ENCODE data around the gene MRPS27.

The MRPS27 gene

GRCh38 chr5:72242796-72243475, 77.1 kb downstream of the MRPS27 start:
- H3K4me3 ChIP-seq (ENCODE audit: control insufficient read depth, low read depth, low read length) = no peak overlapping the region
- DNase-seq (ENCODE audit: low read depth) = no peak
- TF ChIP-seq CTCF (conservative IDR thresholded peaks at IDR 0.05; ENCODE audit: control insufficient read depth, insufficient read depth, low read depth, low read length) = no peak

- no peak for DNase-seq (ENCODE audit: low read depth)
- no peak for TF ChIP-seq CTCF (conservative IDR thresholded peaks at IDR 0.05; ENCODE audit: control insufficient read depth, insufficient read depth, low read depth, low read length)
- H3K4me3 ChIP-seq (ENCODE audit: control insufficient read depth, low read depth, low read length) = no peak overlapping the region
These were observed 78.6 kb downstream of the MRPS27 start for GRCh38 chr5:72241346-72242003.

- TF ChIP-seq CTCF (conservative IDR thresholded peaks at IDR 0.05; ENCODE audit: control insufficient read depth, insufficient read depth, low read depth, low read length) = no peak
- H3K4me3 ChIP-seq (ENCODE audit: control insufficient read depth, low read depth, low read length) = no peak overlapping the region
- DNase-seq (ENCODE audit: low read depth) = no peak
These were observed 81.2 kb downstream of the MRPS27 start for GRCh38 chr5:72238712-72239445.

GRCh38 chr5:72237879-72238278, 82.2 kb downstream of the MRPS27 start:
- no peak overlapping the region for H3K4me3 ChIP-seq (ENCODE audit: control insufficient read depth, low read depth, low read length)
- DNase-seq (ENCODE audit: low read depth) = no peak
- no peak for TF ChIP-seq CTCF (conservative IDR thresholded peaks at IDR 0.05; ENCODE audit: control insufficient read depth, insufficient read depth, low read depth, low read length)

- DNase-seq (ENCODE audit: low read depth) = no peak
- TF ChIP-seq CTCF (conservative IDR thresholded peaks at IDR 0.05; ENCODE audit: control insufficient read depth, insufficient read depth, low read depth, low read length) = no peak
These were observed 82.6 kb downstream of the MRPS27 start for GRCh38 chr5:72237415-72237814.

GRCh38 chr5:72235725-72236124, 84.3 kb downstream of the MRPS27 start:
- no peak overlapping the region for H3K4me3 ChIP-seq (ENCODE audit: control insufficient read depth, low read depth, low read length)
- DNase-seq (ENCODE audit: low read depth) = no peak
- no peak for TF ChIP-seq CTCF (conservative IDR thresholded peaks at IDR 0.05; ENCODE audit: control insufficient read depth, insufficient read depth, low read depth, low read length)

More at GRCh38 chr5:72237415-72237814, 82.6 kb downstream of the MRPS27 start:
- no peak overlapping the region for H3K4me3 ChIP-seq (ENCODE audit: control insufficient read depth, low read depth, low read length)
